HAP-1 (cell line): ENCODE measurements around the gene BAHCC1.
A peak's percentile ranks its signal among the peaks of the same experiment; 100 is the strongest.

Experiments used
- DNase-seq, 2 experiments: peaks; one replicate each; pipeline ENCODE4 v3.0.0-alpha.2; 2016 to 2020; ENCODE audit warnings: low spot score in 2 of 2
- H3K27me3 ChIP-seq: fragments of 250-450 bp; sonication (Bioruptor Pico); 2 replicates; pipeline ENCODE4 v1.5.1; 2020; ENCODE audit warnings: low read depth, mild to moderate bottlenecking, moderate library complexity
- H3K36me3 ChIP-seq: fragments of 250-450 bp; sonication (Bioruptor Pico); replicated peaks from 2 replicates; pipeline ENCODE4 v1.5.1; 2020; ENCODE audit warnings: mild to moderate bottlenecking
- H3K4me1 ChIP-seq: fragments of 250-450 bp; sonication (Bioruptor Pico); 2 replicates; pipeline ENCODE4 v1.5.1; 2020; ENCODE audit warnings: mild to moderate bottlenecking
- H3K4me3 ChIP-seq: fragments of 250-450 bp; sonication (Bioruptor Pico); 2 replicates; pipeline ENCODE4 v1.5.1; 2020; ENCODE audit warnings: mild to moderate bottlenecking, moderate library complexity
- H3K9me3 ChIP-seq: fragments of 250-450 bp; sonication (Bioruptor Pico); 2 replicates; pipeline ENCODE4 v1.5.1; 2020; ENCODE audit warnings: mild to moderate bottlenecking, moderate library complexity
- in situ Hi-C: fragments of 300-500 bp; cut with MboI; formaldehyde crosslinking; loops from 3 replicates; pipeline ENCODE4 v1.14.3; 2020; ENCODE audit warnings: low sequenced_read_pairs, inconsistent platforms, mixed read lengths

The BAHCC1 gene

DNA sequence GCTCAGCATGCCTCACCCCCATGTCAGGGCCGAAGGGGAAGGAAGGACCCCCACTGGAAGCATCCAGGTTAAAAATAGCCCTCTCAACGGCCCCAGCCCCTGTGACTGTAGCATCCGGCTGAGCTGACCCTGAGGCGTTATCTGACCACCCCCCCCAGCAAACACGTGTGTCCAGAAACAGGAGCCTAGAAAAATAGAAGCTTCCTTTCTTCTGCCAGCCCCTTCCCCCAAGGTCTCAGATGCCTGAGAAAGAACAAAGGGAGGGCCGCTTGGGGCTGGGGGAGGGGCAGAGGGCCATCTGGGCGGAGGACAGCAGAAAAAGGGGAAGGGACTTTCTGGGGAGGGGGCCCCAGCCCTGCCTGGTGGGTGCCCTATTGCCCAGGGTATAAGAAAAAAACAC lies 61.5 kb downstream of the BAHCC1 start:
- in situ Hi-C loops: no loop called here
- Histone ChIP-seq H3K27me3 (no peaks in the 10 kb centered on the region), H3K4me1 (no peaks in the 10 kb centered on the region), H3K4me3 (no peak overlapping the region), H3K9me3 (no peaks in the 10 kb centered on the region), H3K36me3 (no peaks in the 10 kb centered on the region)
- DNase-seq: peak in 1 of 2 experiments; percentile 24

DNA sequence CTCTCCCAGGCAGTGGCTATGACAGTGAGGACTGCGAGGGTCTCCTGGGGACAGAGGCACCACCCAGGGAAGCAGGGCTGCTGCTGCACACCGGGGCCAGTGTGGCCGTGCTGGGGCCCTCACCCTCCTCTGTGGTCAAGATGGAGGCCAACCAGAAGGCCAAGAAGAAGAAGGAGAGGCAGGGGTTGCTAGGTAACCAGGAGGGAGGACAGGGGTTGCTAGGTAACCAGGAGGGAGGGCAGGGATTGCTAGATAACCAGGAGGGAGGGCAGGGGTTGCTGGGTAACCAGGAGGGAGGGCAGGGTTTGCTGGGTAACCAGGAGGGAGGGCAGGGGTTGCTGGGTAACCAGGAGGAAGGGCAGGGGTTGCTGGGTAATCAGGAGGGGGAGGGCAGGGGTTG lies 62.1 kb downstream of the BAHCC1 start:
- Histone ChIP-seq H3K27me3 (no peaks in the 10 kb centered on the region), H3K9me3 (no peaks in the 10 kb centered on the region), H3K4me3 (no peak overlapping the region), H3K36me3 (no peaks in the 10 kb centered on the region), H3K4me1 (no peaks in the 10 kb centered on the region)
- no peak for DNase-seq
- in situ Hi-C loops: no loop called here

DNA sequence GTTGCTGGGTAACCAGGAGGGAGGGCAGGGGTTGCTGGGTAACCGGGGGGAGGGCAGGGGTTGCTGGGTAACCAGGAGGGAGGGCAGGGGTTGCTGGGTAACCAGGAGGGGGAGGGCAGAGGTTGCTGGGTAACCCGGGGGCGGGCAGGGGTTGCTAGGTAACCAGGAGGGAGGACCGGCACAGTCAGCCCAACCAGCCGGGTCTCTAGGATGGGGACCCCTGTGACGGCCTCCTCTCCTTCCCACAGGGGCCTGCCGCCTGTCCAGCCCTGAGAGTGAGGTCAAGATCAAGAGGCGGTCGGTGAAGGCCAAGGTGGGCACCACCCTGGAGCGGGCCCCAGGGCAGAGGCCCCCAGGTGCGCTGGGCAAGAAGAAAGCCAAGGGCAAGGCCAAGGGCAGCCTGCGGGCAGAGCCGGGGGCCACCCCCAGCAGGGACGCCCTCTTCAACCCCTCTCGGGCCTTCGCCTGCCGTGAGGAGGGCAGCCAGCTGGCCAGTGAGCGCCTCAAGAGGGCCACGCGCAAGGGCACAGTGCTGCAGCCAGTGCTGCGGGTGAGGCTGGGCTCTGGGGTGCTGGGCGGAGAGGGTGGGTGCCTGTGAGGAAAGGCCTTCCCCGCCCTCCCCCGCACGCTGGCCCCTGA lies 62.8 kb downstream of the BAHCC1 start:
- Histone ChIP-seq H3K36me3 (no peaks in the 10 kb centered on the region), H3K27me3 (no peaks in the 10 kb centered on the region), H3K4me1 (no peaks in the 10 kb centered on the region), H3K4me3 (no peak overlapping the region), H3K9me3 (no peaks in the 10 kb centered on the region)
- DNase-seq: no peak
- in situ Hi-C loops: no loop called here

DNA sequence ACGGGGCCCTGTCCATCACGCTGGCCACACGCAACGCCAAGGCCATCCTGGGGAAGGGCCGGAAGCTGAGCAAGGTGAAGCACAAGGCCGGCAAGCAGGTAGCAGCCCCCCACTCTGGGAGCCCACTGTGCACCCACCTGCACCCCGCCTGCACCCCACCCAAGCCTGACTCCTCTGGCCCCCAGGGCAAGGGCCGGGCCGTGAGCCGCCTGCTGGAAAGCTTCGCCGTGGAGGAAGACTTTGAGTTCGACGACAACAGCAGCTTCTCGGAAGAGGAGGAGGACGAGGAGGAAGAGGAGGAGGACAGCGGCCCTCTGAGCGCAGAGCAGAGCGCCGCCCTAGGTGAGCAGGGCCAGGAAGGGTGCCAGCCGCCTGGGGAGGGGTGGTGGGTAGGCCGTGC lies 63.4 kb downstream of the BAHCC1 start:
- in situ Hi-C loops: no loop called here
- Histone ChIP-seq H3K4me1 (no peaks in the 10 kb centered on the region), H3K36me3 (no peaks in the 10 kb centered on the region), H3K9me3 (no peaks in the 10 kb centered on the region), H3K27me3 (no peaks in the 10 kb centered on the region), H3K4me3 (no peak overlapping the region)
- DNase-seq: no peak

DNA sequence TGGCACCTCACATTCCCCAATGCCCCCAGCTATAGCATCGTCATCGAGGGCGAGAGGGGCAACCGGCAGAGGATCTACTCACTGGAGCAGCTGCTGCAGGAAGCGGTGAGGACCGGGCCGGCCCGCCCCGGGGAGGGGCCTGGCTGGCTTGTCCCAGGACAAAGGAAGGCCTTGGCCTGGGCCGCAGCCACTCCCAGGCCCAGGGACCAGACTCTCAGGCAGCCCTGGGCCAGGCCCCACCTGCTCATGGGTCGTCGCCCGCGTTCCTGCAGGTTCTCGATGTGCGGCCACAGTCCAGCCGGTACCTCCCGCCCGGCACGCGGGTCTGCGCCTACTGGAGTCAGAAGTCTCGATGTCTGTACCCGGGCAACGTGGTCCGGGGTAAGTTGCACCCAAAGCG lies 64.0 kb downstream of the BAHCC1 start:
- no peak for DNase-seq
- Histone ChIP-seq H3K4me1 (no peaks in the 10 kb centered on the region), H3K4me3 (no peak overlapping the region), H3K27me3 (no peaks in the 10 kb centered on the region), H3K36me3 (no peaks in the 10 kb centered on the region), H3K9me3 (no peaks in the 10 kb centered on the region)
- in situ Hi-C loops: no loop called here

DNA sequence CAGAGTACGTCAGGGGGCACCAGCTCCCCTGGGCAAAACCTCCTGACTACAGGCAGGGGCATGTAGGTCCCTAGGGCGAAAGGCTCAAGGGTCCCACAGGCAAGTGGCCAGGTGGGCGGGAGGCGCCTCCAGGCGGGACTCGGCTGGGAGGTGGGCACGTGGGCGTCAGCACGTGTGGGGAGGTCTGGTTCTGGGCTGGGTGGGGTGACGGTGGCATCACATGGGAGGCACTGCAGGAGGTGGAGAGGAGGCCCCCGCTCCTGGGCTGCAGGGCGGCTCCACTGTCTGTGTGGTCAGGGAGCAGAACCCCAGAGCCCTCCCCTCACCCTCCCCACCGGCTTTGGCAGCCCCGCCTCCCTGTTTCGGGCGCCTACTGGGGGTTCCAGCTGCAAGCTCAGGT lies 64.6 kb downstream of the BAHCC1 start:
- Histone ChIP-seq H3K4me3 (no peak overlapping the region), H3K9me3 (no peaks in the 10 kb centered on the region), H3K36me3 (no peaks in the 10 kb centered on the region), H3K27me3 (no peaks in the 10 kb centered on the region), H3K4me1 (no peaks in the 10 kb centered on the region)
- no peak for DNase-seq
- in situ Hi-C loops: no loop called here

DNA sequence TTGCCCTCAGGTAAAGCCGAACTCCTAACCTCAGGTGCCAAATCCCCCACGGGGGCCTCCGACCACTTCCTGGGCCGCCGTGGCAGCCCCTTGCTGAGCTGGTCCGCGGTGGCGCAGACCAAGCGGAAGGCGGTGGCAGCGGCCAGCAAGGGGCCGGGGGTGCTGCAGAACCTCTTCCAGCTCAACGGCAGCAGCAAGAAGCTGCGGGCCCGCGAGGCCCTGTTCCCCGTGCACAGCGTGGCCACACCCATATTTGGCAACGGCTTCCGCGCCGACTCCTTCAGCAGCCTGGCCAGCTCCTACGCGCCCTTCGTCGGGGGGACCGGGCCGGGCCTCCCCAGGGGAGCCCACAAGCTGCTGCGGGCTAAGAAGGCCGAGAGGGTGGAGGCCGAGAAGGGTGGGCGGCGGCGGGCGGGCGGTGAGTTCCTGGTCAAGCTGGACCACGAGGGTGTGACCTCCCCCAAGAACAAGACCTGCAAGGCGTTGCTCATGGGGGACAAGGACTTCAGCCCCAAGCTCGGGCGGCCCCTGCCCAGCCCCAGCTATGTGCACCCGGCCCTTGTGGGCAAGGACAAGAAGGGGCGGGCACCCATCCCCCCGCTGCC lies 65.7 kb downstream of the BAHCC1 start:
- DNase-seq: no peak
- in situ Hi-C loops: no loop called here

DNA sequence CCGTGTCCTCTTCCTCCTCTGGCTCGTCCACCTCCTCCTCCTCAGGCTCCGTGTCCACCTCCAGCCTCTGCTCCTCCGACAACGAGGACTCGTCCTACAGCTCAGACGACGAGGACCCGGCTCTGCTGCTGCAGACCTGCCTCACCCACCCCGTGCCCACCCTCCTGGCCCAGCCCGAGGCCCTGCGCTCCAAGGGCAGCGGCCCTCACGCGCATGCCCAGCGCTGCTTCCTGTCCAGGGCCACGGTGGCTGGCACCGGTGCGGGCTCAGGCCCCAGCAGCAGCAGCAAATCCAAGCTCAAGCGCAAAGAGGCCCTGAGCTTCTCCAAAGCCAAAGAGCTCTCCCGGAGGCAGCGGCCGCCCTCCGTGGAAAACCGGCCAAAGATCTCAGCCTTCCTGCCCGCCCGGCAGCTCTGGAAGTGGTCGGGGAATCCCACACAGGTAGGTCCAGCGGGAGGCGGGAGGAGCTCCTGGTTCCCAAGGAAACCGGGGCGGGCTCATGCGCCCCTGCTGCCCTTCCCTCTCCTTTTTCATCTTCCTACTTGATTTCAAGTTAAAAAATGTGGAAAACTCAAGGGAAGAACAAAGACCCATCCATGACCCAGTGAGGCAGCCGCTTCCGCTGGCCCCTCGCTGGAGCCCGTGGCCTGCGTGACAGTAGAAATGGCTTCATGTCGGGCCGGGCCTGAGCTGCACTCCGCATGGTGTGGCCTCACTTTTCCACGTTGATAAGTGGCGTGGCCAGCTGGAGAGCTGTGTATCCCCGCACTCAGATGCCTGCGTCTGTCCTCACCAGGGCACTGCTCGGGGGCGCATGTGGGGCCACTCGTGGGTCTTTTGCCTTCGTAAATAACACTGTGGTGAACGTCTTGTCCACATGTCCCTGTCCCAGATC lies 66.6 kb downstream of the BAHCC1 start:
- H3K36me3 ChIP-seq: no peaks in the 10 kb centered on the region
- no peaks in the 10 kb centered on the region for H3K4me1 ChIP-seq
- H3K27me3 ChIP-seq: no peaks in the 10 kb centered on the region
- no peaks in the 10 kb centered on the region for H3K9me3 ChIP-seq
- no peak overlapping the region for H3K4me3 ChIP-seq
- no peak for DNase-seq
- in situ Hi-C loops: no loop called here

More for the DNA sequence above, 65.7 kb downstream of the BAHCC1 start:
- Histone ChIP-seq H3K36me3 (no peaks in the 10 kb centered on the region), H3K27me3 (no peaks in the 10 kb centered on the region), H3K4me1 (no peaks in the 10 kb centered on the region), H3K4me3 (no peak overlapping the region), H3K9me3 (no peaks in the 10 kb centered on the region)

DNA sequence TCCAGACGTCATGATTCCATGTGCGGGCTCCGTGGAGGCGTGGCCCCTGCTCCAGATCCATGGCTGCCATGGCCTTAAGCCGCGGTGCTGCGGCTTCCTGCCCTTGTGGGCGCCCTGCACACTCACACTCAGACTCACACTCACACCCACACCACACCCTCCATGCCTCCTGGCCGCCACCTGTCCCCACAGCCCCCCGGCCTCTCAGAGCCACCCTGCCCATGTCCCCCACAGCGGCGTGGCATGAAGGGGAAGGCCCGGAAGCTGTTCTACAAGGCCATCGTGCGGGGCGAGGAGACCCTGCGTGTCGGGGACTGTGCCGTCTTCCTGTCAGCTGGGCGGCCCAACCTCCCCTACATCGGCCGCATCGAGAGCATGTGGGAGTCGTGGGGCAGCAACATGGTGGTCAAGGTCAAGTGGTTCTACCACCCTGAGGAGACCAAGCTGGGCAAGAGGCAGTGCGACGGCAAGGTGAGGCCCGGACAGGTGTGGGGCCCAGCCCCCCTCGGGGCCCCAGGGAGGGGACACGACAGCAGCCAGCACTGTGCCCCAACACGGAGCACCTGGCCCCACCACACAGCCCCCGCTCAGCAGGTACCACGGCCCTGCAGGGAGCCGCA lies 67.4 kb downstream of the BAHCC1 start:
- H3K4me3 ChIP-seq: no peak overlapping the region
- in situ Hi-C loops: no loop called here
- H3K36me3 ChIP-seq: no peaks in the 10 kb centered on the region
- no peaks in the 10 kb centered on the region for H3K9me3 ChIP-seq
- H3K27me3 ChIP-seq: no peaks in the 10 kb centered on the region
- no peaks in the 10 kb centered on the region for H3K4me1 ChIP-seq
- no peak for DNase-seq

DNA sequence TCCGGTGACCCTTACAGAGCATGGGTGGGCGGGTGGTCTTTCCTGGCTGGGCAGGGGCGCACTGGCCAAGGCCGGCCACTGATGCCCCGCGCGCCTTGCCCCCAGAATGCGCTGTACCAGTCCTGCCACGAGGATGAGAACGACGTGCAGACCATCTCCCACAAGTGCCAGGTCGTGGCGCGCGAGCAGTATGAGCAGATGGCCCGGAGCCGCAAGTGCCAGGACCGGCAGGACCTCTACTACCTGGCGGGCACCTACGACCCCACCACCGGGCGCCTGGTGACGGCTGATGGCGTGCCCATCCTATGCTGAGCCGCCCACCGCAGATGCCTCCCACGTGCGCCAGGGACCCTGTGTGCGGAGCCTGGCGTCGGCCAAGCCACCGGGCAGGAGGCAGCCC lies 68.2 kb downstream of the BAHCC1 start:
- H3K4me1 ChIP-seq: no peaks in the 10 kb centered on the region

DNA sequence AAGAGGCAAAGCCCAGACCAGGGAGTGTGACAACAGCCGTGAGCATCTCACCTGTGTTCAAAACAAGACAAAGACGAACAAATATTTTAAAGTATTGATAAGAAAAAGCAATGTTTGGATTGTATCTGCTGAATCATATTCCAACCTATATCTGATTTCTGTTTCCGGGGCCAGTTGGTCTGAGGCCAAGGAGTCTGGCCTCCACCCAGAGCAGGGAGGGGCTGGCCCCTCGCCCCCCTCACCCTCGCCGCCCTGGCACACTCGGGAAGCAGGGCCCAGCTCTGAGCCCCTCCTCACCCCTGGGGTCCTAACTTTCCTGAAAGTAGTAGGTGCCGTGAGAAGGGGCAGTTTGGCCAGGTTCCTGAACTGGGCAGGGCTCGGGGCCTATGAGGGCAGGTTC lies 69.3 kb downstream of the BAHCC1 start:
- Histone ChIP-seq H3K4me1 (no peaks in the 10 kb centered on the region), H3K27me3 (no peaks in the 10 kb centered on the region), H3K9me3 (no peaks in the 10 kb centered on the region), H3K4me3 (no peak overlapping the region), H3K36me3 (no peaks in the 10 kb centered on the region)
- no peak for DNase-seq
- in situ Hi-C loops: no loop called here

More for the DNA sequence above, 68.2 kb downstream of the BAHCC1 start:
- H3K27me3 ChIP-seq: no peaks in the 10 kb centered on the region
- DNase-seq: no peak
- H3K9me3 ChIP-seq: no peaks in the 10 kb centered on the region
- H3K36me3 ChIP-seq: no peaks in the 10 kb centered on the region
- no peak overlapping the region for H3K4me3 ChIP-seq
- in situ Hi-C loops: no loop called here

DNA sequence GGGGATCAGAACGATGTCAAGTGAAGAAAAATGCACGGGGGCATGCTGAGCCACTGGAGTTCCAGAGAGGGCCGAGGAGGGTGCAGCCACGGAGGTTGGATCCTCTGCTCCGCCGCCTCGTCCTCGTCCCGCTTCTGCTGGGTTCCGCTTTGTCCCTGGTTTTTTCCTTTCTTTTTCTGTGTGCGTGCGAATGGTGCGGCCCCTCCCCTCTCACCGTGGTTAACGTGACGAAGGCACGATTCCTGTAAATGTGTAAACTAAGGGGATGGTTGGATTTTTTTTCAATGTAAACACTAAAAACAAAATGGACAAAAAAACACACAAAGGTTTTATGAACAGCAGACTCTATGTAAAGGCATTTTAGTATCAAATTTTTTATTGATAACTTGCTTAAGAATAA lies 70.7 kb downstream of the BAHCC1 start:
- in situ Hi-C loops: no loop called here
- H3K36me3 ChIP-seq: no peaks in the 10 kb centered on the region
- H3K27me3 ChIP-seq: no peaks in the 10 kb centered on the region
- no peaks in the 10 kb centered on the region for H3K4me1 ChIP-seq
- no peak overlapping the region for H3K4me3 ChIP-seq
- DNase-seq: no peak
- no peaks in the 10 kb centered on the region for H3K9me3 ChIP-seq

DNA sequence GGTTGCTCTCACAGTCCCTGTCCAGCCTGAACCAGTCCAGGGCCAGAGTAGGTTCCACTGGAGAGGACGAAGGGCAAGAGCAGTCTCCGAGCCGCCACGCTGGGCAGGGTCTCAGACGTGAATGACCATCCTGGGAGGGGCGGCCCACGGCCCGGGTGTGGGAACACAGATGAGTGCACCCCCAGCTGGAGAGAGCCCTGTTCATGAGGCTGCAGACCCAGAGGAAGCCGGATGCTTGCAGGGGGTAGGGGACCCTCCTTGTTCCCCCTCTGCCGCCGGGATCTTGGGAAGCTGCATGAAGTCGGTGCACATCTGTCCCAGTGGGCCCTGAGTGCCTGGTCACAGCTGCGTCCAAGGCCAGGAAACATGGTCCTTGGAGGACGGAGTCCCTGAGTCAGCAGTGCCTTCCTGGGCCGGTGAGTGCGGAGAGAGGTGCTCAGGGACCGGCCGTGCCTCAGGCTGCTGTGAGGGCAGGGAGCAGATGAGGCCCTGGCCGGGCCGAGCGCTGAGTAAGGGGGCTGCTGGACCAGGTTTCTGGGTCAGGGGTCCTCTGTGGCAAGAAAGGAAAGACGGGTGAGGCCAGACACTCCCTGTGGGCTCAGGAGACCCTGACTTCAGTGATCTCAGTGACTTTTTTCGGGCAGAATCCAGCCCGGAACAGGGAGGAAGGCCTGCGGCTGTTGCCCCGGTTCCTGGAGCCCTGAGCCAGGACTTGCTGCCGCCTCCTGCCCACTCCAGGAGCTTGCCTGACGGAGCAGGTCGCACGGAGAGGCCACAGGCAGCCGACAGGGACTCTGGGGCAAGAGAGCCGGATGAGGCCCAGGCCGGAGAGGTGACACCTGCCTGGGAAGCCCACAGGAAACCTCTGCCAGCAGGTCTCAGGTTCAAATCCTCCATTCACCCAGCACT lies 71.6 kb downstream of the BAHCC1 start:
- Histone ChIP-seq H3K36me3 (no peaks in the 10 kb centered on the region), H3K27me3 (no peaks in the 10 kb centered on the region), H3K9me3 (no peaks in the 10 kb centered on the region), H3K4me1 (no peaks in the 10 kb centered on the region), H3K4me3 (no peak overlapping the region)
- no peak for DNase-seq
- in situ Hi-C loops: no loop called here
